NCI-H1436 (cell line): ENCODE data around the gene INSYN2B.

ENCODE experiments used
- DNase-seq: peaks from one replicate; lab custom pipeline; 2025; lab: John Stamatoyannopoulos, UW

INSYN2B gene

GRCh38 chr5:169933127-169933526 lies 47.2 kb downstream of the INSYN2B start:
- no peak for DNase-seq

- DNase-seq, result no peak
These were observed 56.3 kb downstream of the INSYN2B start for GRCh38 chr5:169923988-169924387.

- no peak for DNase-seq
These were observed 57.8 kb downstream of the INSYN2B start for GRCh38 chr5:169922474-169922873.

- no peak for DNase-seq
These were observed 58.3 kb downstream of the INSYN2B start for GRCh38 chr5:169921949-169922348.

- no peak for DNase-seq
These were observed 58.9 kb downstream of the INSYN2B start for GRCh38 chr5:169921384-169921783.

DNA sequence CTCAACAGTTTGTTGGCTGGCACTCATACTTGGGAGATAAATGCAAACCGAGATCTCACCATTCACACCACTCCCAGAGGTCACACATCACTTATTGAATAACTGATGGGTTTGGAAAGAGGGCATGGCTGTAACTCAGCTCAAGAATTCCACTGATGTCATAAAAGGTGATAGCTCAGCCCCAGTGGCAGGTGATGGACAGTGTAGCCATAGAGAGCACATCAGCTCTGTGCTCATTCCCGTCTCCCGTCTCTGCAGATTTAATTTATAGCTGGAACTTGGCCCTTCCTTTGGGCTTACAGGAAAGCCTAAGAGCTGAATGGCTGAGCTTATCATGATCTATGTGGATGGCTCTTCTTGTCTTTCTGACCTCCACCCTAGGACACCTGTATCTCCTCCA lies 59.8 kb downstream of the INSYN2B start:
- no peak for DNase-seq

DNA sequence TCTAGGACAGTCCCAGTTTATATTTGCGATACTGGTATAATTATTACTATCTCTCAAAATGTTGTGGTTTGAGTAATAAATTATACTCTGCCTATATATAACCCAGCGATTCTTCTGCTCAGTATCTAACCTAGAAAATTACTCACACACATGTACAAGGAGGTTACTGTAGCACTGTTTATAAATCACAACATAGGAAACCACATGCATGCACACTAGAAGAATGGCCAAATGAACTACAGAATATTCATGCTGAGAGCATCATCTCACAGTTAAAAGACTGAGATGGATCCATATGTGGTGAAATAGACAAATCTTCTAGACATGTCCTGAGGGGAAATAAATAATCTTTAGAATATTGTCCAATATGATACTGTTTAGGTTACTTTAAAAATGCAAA lies 62.1 kb downstream of the INSYN2B start:
- no peak for DNase-seq

DNA sequence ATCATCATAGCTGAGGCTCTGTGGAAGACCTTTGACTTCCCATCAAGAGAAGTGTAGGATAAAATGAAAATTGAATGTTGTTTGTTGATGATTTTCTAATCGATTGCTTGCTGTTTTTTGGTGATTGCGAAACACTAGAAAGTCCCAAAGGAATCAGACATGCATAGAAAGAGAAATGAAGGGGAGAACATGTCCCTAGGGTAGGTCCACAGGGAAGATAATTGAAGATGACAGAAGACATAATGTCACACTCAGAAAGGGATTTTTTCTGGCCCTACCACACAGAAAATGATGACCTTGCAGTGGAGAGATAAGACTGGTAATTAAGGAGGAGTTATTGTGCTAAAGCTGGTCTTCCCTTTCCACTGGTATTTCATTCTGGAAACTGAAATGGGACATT lies 62.8 kb downstream of the INSYN2B start:
- no peak for DNase-seq

DNA sequence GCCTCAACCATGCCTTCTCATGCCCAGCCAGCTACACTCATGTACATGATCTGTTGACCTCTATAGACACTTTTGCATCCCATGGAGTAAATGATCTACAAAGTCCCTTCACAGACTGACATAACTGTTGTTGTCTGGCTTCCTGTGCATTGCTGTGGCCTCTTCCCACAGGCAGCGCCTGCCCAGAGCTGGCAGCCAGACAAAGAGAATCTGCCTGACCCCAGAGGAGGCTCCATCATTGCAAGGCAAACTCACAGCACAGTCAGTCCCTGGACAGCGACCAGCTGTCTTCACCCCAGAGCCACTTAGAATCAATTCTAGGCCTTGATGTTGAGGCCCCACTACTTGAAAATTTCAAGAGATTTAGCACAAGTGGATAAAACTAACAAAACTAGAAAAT lies 65.5 kb downstream of the INSYN2B start:
- DNase-seq, result no peak

GRCh38 chr5:169913479-169913878 lies 66.8 kb downstream of the INSYN2B start:
- no peak for DNase-seq

DNA sequence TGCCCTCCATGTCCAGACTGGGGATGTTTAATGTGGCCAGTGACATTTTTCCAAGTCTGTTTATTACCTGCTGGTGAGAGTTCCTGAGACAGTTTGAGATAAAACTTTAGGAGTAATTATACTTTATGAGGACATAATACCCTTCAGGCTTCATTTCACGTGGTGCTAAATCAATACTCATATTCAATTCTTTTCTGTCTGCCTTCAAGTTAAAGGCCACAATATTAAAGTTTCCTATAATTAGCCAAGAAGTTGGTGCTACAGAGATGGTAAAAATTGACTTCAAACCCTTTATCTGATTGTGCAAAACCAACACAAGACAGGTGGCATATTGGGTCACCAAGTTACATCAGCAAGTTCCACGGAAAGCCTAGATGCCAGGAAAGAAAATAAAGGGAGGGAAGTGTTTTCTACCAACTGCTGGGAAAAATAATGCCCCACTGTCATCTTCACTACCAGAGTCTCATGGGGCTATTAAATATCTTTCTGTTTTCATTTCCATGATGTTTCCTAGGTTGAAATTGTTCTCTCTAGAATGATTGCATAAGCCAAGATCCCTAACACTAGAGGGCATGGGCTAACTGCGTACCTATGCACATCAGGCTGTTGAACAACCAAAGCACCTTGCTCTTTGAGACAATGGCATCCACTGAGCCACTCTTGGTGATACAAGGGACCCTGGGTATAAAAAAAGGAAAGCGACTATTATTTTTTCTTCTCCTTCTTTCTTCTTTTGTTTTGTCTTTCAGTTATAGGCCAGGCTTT lies 68.7 kb downstream of the INSYN2B start:
- no peak for DNase-seq

DNA sequence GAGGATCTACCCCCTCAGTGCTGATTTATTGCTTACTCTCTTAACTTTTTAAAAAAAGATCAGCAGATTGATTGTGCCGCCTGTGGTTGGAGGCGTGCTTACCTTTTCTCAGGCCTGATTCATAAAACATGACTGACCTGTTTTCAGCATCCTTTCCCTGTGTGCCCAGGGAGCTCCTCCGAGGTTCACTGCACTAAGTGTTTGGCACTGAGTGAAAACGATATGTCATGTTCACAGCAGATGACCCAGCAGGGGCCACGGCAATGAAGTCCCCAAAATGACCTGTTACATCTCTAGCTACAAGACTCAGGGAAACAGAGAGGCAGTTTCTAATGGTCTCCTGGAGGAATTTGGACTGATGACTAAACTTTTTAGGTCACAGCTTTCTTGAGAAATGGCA lies 69.9 kb downstream of the INSYN2B start:
- DNase-seq, result no peak

- DNase-seq, result no peak
These were observed 70.3 kb downstream of the INSYN2B start for GRCh38 chr5:169909945-169910344.

DNA sequence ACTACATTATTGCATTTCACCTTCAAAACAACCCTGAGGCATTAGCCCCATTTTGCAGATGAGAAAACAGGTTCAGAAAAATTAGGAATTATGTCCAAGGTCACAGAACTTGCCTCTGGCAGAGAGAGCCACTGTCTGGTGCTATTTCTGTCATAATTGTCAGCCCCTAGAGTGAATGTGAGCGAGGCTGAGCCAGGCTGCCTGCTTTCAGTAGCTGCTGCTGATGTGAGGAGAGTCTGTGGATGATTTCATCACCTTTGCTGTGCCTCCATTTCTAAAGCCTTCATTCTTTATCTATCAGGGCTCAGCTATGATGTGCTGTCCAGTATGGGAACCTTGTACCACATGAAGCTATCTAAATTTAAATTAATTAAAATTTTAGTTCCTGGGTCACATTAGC lies 71.4 kb downstream of the INSYN2B start:
- no peak for DNase-seq

DNA sequence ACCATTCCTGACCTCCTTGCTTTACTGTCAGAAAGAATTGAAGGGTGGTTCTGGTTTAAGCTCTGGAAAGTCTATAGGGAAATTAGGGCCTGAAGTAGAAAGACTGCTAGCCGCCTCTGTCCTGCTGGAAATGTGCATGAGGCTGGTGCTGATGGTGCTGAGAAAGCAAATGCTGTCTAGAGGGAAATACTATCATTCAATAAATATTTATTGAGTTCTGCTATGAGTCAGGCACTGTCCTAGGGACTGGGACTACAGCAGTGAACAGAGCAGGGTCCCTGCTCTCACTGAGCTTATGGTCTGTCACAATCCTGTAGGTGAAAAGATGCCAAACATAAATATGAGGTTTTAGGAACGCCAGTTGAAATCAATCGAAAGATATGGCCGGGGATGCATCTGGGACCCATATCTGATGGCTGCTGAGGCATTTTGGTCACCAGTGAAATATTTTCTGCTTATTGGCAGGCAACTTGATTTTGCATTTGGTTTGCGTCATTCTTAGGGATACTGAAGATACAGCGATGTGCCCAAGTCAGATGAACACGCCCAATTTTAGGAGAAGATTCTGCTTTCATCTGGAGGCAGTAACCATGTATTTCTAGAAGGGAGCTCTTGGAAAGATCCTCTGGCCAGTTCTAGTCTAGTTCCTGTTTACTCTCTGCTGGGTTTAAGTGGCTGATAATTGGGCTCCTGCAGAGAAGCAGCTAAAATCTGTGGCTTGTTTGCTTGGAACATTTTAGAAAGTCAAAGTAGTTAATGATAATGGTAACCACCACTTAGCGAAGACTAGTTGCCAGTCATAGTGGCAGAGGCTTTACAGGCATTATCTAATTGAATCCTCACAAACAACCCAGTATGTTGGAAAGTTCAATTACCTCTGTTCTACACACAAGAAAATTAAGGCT lies 73.3 kb downstream of the INSYN2B start:
- no peak for DNase-seq

DNA sequence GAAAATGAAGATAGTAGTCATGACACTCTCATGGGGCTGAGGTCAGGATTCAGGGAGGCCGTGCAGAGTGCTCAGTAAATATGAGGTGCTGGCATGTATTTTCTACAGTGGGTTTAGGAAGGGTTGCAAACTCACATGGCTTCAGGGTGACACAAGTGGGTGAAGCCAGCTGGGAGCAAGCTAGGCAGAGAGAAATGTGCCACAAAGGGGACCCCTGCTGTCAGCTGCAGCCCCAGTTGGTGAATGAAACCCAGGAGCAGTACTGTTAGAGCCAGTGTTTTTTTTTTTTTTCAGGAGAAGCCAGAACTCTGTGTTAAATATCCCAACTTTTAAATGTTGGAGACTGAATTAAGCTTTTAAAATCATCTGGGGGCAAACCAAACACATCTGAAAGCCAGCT lies 75.3 kb downstream of the INSYN2B start:
- DNase-seq, result no peak

- no peak for DNase-seq
These were observed 75.8 kb downstream of the INSYN2B start for GRCh38 chr5:169904508-169904907.

- DNase-seq, result no peak
These were observed 76.2 kb downstream of the INSYN2B start for GRCh38 chr5:169904059-169904458.

- no peak for DNase-seq
These were observed 78.4 kb downstream of the INSYN2B start for GRCh38 chr5:169901896-169902295.

DNA sequence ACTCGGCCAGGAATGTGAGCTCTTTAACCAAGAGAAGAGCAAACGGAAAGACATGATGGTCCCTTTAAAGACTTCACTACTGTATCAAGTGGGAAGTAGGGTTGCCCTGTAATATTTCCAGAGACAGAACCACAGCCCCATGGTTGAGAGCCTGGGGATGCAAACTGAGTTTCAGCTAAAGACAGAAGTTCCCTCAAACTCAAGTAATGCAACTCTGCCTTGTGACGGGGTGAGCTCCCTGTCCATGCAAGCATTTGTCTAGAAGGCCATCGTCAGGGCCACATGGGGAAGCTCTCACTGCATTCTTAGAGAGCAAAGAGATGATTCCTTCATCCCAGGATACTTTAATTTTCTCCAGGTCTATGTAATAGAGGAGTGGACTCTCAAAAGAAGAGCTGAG lies 82.8 kb downstream of the INSYN2B start:
- no peak for DNase-seq

DNA sequence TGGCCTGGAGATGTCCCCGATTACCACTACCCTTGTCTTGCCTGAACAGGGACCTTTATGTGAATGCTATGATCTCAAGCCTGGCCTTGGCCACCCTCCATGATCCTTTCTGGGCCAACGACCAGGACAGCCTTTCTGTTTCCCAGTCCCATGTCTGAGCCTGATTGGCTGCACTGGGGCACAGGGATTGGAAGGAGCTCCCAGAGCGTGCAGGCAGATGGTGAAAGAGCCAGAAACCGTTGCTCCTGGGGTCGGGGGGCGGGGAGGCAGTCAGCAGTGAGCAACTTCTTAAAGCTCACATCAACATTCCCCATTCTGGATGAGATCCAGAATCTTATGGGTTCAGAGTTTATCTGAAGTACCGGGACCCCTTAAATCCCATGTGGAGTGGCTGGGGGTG lies 84.4 kb downstream of the INSYN2B start:
- DNase-seq, result no peak

- DNase-seq, result no peak
These were observed 86.7 kb downstream of the INSYN2B start for GRCh38 chr5:169893571-169893970.

DNA sequence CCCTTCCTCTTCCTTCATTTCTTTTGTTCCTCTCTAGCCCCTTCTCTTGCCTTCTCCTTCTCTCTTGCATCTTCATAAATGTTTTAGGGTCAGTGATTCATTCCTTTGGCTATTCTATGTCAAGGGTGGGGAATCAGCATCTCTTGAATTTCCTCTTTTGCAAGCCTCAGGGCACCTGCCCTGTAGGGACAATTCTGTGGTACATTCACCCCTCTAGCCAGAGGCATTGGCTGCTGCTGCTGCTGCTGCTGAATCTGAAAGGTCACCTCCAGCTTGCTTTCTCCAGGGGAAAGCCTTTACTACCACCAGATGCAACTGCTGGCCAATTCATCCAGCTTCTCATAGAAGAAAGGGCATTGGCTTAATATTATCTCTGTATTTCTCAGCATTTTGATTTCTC lies 87.3 kb downstream of the INSYN2B start:
- no peak for DNase-seq
